DMS79 treated with DMSO at 0.1 percent for 48 hours (cell line): ENCODE measurements around the gene NTSR1.

Experiments used
- DNase-seq: peaks from one replicate; lab custom pipeline; 2025; lab: John Stamatoyannopoulos, UW

The NTSR1 gene

GRCh38 chr20:62726276-62726675 is 17.6 kb downstream of the NTSR1 start:
- no peak for DNase-seq

GRCh38 chr20:62726716-62727583 is 18.3 kb downstream of the NTSR1 start:
- no peak for DNase-seq

GRCh38 chr20:62727584-62728027 is 19.0 kb downstream of the NTSR1 start:
- no peak for DNase-seq

- DNase-seq: no peak
Measured at GRCh38 chr20:62728028-62728780, 19.6 kb downstream of the NTSR1 start.

GRCh38 chr20:62728781-62729300 is 20.2 kb downstream of the NTSR1 start:
- DNase-seq: no peak

- no peak for DNase-seq
Measured at GRCh38 chr20:62730481-62730880, 21.8 kb downstream of the NTSR1 start.

GRCh38 chr20:62732031-62732760 is 23.6 kb downstream of the NTSR1 start:
- no peak for DNase-seq

GRCh38 chr20:62732842-62733525 is 24.3 kb downstream of the NTSR1 start:
- DNase-seq: no peak

- no peak for DNase-seq
Measured at GRCh38 chr20:62733526-62733842, 24.8 kb downstream of the NTSR1 start.

GRCh38 chr20:62733891-62734290 is 25.3 kb downstream of the NTSR1 start:
- no peak for DNase-seq

- no peak for DNase-seq
Measured at GRCh38 chr20:62734326-62734725, 25.7 kb downstream of the NTSR1 start.

GRCh38 chr20:62734881-62735280 is 26.2 kb downstream of the NTSR1 start:
- DNase-seq: no peak

- DNase-seq: no peak
Measured at GRCh38 chr20:62735331-62735821, 26.7 kb downstream of the NTSR1 start.

- DNase-seq: no peak
Measured at GRCh38 chr20:62736026-62736406, 27.4 kb downstream of the NTSR1 start.

GRCh38 chr20:62736407-62737071 is 27.9 kb downstream of the NTSR1 start:
- no peak for DNase-seq

- DNase-seq: no peak
Measured at GRCh38 chr20:62737271-62737811, 28.7 kb downstream of the NTSR1 start.

- DNase-seq: peak; percentile 59
Measured at GRCh38 chr20:62738025-62738881, 29.6 kb downstream of the NTSR1 start.

- DNase-seq: no peak
Measured at GRCh38 chr20:62739067-62739466, 30.4 kb downstream of the NTSR1 start.

- DNase-seq: no peak
Measured at GRCh38 chr20:62739581-62740285, 31.1 kb downstream of the NTSR1 start.
